Erythroblast (primary cell): ENCODE measurements around the gene FNDC3A.

Source experiments
- DNase-seq, 2 experiments: peaks; one replicate each; lab custom pipeline; 2025; lab: John Stamatoyannopoulos, UW
- GATA1 ChIP-seq: IDR thresholded peaks from 2 replicates; pipeline ENCODE4 v1.6.1; 2011; ENCODE audit warnings: low read depth, mild to moderate bottlenecking, control low read depth, low read length, moderate library complexity
- POLR2A ChIP-seq: IDR thresholded peaks from 2 replicates; pipeline ENCODE4 v1.6.1; 2011; ENCODE audit warnings: mild to moderate bottlenecking, low read length

The FNDC3A gene

DNA sequence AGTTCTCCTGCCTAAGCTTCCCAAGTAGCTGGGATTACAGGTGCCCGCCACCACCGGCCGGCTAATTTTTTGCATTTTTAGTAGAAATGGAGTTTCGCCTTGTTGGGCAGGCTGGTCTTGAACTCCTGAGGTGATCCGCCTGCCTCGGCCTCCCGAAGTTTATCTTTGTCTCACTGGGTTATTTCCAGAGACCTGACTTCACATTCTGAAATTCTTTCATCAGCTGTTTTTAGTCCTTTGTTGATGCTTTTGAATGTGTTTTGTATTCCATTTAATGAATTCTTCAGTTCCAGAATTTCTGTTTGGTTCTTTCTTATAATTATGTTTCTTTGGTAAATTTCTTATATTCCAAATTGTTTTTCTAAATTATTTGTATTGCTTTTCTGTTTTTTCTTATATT, 189.0 kb downstream of the FNDC3A start:
- no peak for TF ChIP-seq GATA1
- TF ChIP-seq POLR2A, result no peak
- no peak for DNase-seq

DNA sequence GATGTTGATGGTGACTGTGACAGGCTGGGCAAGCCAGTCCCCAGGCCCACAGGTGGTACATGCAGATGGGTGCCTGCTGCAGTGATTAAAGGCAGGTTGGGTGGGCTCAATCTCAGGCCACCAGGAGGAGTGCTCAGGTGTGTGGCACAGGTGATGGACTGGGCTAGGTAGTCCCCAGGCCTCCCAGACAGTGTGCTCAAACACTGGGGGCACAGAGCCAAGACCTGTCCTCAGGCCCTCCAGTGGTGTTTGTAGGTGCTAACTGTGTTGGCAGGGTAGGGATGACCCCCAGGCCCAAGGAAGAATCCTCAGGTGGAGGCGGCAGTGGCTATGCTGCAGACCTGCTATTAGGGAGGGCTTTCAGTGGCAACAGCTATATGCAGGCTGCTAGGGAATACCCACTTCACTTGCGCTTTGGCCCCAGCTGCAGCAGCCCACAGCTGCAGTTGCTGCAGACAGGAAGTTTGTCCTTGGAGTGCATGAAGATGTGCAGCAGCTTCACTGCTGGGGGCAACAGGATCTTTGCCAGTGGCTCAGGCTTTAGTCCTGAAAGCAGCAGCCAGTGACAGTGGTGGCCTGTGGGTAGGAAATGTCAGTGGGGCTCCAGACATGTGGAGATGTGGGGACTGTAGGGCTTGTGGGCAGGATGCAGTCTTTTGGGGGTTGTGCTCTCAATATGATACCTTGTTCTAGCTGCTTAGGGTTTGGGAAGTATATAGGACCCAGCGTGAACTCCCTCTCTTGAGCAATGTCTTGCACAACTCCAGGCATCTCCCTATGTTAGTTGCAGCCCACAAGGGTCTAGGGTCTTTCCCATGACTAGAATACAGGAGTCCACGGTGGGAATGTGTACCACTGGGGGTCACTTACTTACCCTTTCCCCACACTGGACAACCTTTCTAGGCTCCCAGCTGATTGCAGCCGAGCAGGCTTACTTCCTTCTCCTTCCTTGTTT, 190.4 kb downstream of the FNDC3A start:
- no peak for DNase-seq
- TF ChIP-seq POLR2A, result no peak
- no peak for TF ChIP-seq GATA1

DNA sequence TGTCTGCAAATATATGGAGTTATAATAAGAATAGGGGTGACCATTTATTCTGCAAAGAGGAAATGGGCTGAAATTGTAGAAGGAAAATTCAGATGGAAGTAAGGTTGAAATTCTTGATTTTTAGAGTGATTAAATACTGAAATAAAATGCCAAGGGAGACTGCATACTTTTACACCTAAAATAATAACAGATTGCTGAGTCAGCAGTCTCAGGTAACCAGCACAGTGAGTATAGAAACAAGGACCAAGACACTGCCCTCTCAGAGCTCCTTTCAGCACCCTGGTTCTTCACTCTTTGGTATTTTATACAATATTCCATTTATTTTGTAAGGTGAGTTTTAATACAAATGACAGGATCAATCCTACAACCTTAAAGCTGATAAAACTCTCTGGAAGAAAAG, 195.6 kb downstream of the FNDC3A start:
- TF ChIP-seq POLR2A (no peak), GATA1 (no peak)
- DNase-seq, result no peak

DNA sequence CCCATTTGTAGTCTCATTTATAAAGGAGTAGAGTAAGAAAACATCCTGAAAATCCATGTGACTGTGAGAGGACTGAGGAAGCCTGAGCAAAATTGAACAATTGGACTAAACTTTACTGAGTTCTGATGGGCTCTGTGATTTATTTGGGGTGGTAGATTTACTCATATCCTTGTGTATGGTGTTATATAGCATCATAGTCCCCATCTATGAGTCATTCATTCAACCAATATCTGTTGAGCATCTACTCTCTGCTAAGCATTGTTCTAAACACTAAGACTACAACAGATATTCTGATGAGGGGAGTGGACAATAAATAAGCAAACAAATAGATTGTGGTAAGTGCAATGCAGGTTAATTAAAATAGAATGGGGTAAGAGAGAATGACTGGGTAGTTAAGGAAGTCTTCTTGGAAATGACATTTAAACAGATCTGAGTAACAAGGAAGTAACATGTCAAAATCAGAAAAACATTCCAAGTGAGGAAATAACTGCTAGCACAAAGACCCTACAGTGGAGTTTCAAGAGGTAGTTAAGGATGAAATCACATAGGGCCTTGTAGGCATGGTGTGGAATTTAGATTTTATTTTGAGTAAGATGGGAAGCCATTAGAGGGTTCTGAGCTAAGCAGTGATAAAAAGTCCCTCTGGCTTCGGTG, 208.1 kb downstream of the FNDC3A start:
- TF ChIP-seq POLR2A, result no peak
- TF ChIP-seq GATA1, result no peak
- no peak for DNase-seq

DNA sequence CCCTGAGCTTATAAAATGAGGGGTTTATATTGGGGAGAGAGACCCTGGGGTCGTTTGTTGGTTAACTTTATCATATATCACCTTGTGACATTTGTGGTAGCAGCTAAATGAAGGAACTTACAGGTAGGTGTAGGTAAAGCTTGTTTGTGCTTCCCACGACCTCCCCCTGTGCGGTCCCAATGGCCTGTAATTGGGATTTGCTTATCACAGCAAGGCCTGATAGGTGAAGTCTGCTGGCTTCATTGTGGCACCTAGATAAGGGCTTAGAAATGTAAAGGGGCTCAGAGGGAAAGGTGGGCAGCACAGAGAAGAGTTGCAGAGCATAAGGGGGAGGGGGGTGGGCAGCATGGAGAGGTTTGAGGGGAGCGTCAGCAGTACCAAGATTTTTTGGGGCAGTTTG, 208.9 kb downstream of the FNDC3A start:
- no peak for TF ChIP-seq POLR2A
- no peak for TF ChIP-seq GATA1

DNA sequence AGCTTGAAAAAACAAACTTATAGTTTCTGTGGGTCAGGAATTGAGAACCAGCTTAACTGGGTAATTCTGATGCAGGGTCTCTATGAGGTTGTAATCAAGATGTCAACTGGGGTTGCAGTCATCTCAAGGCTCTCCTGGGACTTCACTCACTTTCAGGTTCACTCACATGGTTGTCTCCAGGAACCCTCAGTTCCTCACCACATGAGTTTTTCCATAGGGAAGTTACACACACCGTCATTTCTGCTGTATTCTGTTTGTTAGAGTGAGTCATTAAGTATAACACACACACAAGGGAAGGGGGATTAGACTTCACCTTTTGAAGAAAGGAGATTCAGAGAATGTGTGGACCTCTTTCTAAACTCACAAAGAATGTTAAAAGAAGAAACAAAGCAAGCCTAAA, 209.6 kb downstream of the FNDC3A start:
- DNase-seq, result no peak
- TF ChIP-seq POLR2A, result no peak
- TF ChIP-seq GATA1, result no peak

More for the DNA sequence above, 208.9 kb downstream of the FNDC3A start:
- DNase-seq, result no peak

DNA sequence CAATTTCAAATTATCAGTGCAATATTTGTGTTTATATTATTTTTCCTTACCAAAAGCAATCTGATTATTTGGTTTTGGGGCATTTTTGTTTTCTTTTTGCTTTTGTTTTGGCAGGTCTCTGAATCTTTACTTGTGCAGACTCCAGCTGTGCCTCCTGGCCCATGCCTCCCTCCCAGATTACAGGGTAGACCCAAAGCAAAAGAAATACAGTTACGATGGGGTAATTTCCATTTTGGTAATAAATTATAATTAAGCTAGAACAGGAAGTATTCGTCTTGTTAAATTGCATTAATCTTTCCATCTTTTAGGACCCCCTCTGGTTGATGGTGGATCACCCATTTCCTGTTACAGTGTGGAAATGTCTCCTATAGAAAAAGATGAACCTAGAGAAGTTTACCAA, 215.2 kb downstream of the FNDC3A start:
- TF ChIP-seq GATA1, result no peak
- no peak for TF ChIP-seq POLR2A
- DNase-seq, result no peak

DNA sequence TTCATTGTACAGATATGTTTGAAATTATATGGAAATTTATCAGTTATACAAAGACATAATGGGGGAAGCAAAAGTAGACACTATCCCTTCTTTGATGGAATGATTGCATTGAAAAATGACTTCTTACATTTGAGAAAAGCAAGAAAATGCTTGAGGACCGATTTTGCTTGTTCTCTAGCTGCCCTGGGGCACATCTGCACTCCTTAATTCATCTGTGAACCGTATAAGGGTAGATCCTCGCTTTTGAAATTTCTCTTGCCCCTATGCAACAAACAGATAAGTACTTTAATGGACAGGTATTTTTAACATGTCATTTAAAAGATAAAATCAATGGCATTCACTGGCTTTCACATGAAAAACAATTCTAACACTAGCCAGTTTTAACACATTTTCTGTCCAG, 230.9 kb downstream of the FNDC3A start:
- TF ChIP-seq POLR2A (no peak), GATA1 (no peak)
- no peak for DNase-seq

DNA sequence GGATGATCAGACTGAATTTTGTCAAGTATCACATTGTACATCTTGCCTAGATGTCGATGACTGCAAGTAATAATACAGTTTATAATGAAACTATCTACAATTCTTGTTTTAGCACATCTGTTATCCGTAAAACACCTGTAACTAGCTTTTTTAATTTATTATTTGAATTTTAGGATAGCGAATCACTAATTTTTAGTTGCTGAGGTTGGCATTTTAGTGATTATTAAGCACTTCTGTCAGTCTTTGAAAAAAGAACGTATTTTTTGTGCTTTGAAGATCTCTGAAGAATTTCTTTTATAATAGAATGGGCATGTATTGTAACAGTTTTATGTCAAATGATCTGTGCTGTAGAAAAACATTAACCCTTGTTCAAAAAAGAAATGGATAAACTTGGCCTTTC, 232.9 kb downstream of the FNDC3A start:
- DNase-seq, result no peak
- TF ChIP-seq POLR2A (no peak), GATA1 (no peak)

DNA sequence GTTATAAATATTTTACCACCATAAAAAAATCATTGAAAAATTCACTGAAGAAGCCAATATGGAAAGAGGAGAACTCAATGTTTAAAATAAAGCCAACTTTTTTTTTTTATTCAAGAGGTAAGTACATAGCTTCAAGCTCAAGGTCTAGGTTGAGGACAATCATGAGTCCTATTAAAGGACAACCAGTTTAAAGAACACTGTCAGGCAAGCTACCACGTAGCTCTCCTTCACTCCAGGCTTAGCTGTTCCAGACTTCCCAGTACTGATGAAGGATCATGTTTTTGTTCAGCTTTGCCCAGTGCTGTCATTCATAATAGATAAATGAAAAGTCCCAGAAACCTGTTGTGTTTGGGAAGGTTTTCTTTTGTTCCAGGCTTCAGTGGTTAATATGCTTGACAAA, 234.4 kb downstream of the FNDC3A start:
- DNase-seq, result no peak
- TF ChIP-seq GATA1, result no peak
- no peak for TF ChIP-seq POLR2A

DNA sequence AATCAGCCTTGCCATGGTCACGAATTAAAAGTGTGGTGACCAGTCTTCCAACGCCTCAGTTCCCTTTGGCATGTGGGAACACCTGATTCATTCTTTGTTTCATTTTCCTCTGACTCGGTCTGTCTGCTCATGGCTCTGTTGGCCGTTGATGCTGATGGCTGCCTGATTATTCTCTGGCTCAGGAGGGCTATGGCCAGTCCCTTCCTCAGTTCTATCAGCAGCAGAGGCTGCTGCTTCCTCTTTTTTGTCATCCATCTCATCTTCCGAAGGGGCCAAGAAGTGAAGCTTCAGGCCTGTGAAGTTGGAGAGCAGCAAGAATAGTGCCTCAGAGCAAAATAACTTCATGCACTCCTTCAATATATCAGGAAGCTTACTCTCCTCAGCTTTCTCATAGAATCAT, 235.0 kb downstream of the FNDC3A start:
- no peak for DNase-seq
- no peak for TF ChIP-seq POLR2A
- no peak for TF ChIP-seq GATA1

DNA sequence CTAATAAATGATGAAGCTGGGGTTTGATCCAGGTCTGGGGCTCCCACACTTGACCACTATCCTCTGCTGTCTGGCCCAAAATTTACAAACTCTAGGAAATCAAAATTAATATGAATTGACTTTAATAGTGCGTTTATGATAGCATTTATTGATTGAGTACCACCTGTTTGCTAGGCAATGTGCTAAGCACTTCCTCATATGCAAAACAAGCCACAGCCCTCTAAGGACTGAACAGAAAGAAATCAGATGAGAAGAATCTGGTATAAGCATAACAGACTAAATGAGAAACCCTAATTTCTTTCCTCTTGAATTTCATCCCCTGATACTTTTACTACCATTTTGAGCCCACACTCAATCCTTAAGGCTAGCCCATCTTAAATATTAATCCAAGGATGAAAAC, 237.8 kb downstream of the FNDC3A start:
- TF ChIP-seq POLR2A (no peak), GATA1 (no peak)

DNA sequence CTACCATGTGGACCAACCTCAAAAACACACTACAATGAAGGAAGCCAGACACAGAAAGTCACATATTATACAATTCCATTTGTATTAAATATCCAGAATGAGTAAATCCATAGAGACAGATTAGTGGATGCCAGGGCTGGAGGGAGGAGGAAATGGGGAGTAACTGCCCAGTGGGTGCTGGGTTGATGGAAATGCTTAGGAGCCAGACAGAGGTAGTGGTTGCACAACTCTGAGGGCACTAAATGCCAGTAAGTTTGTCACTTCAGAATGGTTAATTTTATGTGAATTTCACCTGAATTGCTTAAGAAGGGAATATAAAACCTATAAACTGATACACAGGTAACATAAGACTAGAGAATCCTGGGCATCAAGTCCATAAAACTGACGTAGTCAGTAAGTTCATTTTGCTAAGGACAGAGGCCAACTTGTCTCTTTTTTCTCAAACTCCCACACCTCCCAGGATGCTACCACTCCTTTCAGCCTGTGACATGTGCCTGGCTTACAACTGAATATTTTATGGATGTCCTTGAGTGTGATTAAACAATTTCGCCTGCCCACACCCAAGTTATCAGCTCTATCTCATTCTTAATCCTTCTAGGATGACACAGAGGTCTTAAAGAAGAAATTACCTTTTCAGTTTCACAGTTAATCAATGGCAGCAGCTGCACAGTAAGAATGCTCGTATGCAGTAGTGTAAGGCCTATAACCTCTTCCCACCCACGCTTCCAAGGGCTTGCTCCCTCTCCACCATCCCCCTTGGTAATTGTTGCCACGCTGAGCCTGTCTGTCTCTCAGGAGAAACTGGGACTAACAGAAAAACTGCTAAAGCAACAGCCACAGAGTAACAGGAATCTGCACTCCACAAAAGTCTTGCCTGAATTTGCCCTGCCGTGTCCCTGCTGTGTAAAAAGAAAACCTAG, 238.5 kb downstream of the FNDC3A start:
- DNase-seq, result no peak
- no peak for TF ChIP-seq POLR2A
- TF ChIP-seq GATA1, result no peak

More for the DNA sequence above, 237.8 kb downstream of the FNDC3A start:
- no peak for DNase-seq
